Colonic mucosa (tissue), 4 donors: ENCODE data around the gene TRRAP. TPM values are rescaled to one million over a fixed set of nuclear protein-coding genes. Genes with fewer than 3 reads are reported as not detected.
A peak's percentile ranks its signal among the peaks of the same experiment; 100 is the strongest.

Experiments used
- DNase-seq: peaks from one replicate; pipeline ENCODE4 v3.0.0-alpha.2; 2020
- H3K27ac ChIP-seq: fragments of 200-600 bp; one replicate; pipeline ENCODE4 v1.8.0; 2021
- H3K27me3 ChIP-seq: fragments of 200-600 bp; one replicate; pipeline ENCODE4 v1.8.0; 2021
- H3K36me3 ChIP-seq: fragments of 200-600 bp; one replicate; pipeline ENCODE4 v1.8.0; 2021
- H3K4me1 ChIP-seq: fragments of 200-600 bp; one replicate; pipeline ENCODE4 v1.8.0; 2021; ENCODE audit warnings: mild to moderate bottlenecking
- H3K4me3 ChIP-seq: fragments of 200-600 bp; one replicate; pipeline ENCODE4 v1.8.0; 2021
- H3K9ac ChIP-seq, 2 donors: one replicate each; pipeline ENCODE4 v1.7.0; 2013; ENCODE audit warnings: control low read depth in 2 of 2, low read depth in 2 of 2, low read length in 2 of 2
- H3K9me3 ChIP-seq: fragments of 200-600 bp; one replicate; pipeline ENCODE4 v1.8.0; 2021
- intact Hi-C: fragments of 100-400 bp; cut with DNase I; formaldehyde crosslinking; loops from one replicate; pipeline ENCODE4 v1.14.1; 2022
- total RNA-seq, 2 donors: library from RNA; stranded (reverse); fragmentation: NEBNext Ultra II Directional in 1 of 2; extraction: Animal tissue kit (Norgen Biotek cat#: 25700) in 1 of 2; gene quantifications; one replicate each; pipeline ENCODE4 v1.2.1, GENCODE V29; 2021
- TF ChIP-seq, protein P1 (sequence below): fragments of 200-600 bp; IDR thresholded peaks from one replicate; pipeline ENCODE4 v1.8.0; 2022; ENCODE audit warnings: antibody characterized with exemption, mild to moderate bottlenecking
- donor health status: healthy.
- donor health status: DM: no; HTN: no; CAD: no.
- donor health status: DM: no; HTN: no; CAD: no.

The TRRAP gene
- total RNA-seq = 10 to 100 TPM; 33.3 to 39.4 TPM

DNA sequence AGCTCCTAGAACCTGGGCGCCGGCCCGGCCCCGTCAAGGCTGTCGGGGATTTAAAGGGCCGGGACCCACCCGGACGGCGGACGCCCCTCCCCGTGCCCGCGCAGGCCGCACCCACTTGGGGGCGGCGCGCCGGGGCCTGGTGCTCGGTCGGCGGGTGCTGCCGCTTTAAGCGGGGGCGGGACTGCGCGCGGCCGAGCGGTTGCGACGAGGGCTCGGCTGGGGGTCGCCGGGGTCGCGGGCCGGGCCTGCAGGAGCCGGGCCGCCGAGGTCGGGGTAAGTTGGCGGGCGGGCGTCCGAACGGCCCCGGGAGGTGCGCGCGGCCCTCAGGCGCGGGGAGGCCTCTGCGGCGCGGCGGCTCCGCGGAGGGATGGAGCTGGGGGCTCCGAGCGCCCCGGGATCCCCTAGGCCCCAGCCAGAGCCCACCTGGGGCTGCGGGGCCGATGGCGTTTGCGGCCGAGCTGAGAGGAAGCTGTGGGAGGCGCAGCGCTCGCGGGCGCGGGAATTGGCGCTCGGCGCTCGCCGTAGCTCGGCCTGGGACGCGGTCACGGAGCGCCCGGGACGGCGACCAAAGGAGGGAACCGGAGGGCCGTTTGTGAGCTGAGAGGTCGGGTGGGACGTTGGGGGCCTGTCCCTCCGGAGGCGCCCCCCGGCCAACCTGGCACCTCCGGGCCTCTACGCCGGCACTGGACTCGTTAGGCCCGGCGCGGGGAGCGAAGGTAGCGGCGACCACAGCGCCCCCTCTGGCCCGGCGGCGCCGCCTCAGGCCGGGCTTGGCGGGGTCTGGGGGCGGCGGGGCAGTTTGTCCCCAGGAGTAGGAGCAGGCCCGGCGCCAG is at the start of gene TRRAP:
TRRAP (plus strand) TSS at position 168 of the 833 bp plus-strand sequence. CDS start 2,619 bp downstream, outside the sequence.
- peak; percentile 65 for DNase-seq
- H3K9me3 ChIP-seq = no peaks in the 10 kb centered on the region
- peak within 1 kb of the TSS; percentile 80 for H3K27ac ChIP-seq
- peak within 1 kb of the TSS; percentile 100 for H3K4me3 ChIP-seq
- intact Hi-C loops = no loop called here
- H3K4me1 ChIP-seq = peaks cover 11% of the 10 kb centered on the region
- H3K27me3 ChIP-seq = no peaks in the 10 kb centered on the region
- peaks cover 2% of the 10 kb centered on the region for H3K36me3 ChIP-seq
- TF ChIP-seq, protein P1, sequence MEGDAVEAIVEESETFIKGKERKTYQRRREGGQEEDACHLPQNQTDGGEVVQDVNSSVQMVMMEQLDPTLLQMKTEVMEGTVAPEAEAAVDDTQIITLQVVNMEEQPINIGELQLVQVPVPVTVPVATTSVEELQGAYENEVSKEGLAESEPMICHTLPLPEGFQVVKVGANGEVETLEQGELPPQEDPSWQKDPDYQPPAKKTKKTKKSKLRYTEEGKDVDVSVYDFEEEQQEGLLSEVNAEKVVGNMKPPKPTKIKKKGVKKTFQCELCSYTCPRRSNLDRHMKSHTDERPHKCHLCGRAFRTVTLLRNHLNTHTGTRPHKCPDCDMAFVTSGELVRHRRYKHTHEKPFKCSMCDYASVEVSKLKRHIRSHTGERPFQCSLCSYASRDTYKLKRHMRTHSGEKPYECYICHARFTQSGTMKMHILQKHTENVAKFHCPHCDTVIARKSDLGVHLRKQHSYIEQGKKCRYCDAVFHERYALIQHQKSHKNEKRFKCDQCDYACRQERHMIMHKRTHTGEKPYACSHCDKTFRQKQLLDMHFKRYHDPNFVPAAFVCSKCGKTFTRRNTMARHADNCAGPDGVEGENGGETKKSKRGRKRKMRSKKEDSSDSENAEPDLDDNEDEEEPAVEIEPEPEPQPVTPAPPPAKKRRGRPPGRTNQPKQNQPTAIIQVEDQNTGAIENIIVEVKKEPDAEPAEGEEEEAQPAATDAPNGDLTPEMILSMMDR = peak; percentile 97
- peak within 1 kb of the TSS; percentile 97 to 99 for H3K9ac ChIP-seq

DNA sequence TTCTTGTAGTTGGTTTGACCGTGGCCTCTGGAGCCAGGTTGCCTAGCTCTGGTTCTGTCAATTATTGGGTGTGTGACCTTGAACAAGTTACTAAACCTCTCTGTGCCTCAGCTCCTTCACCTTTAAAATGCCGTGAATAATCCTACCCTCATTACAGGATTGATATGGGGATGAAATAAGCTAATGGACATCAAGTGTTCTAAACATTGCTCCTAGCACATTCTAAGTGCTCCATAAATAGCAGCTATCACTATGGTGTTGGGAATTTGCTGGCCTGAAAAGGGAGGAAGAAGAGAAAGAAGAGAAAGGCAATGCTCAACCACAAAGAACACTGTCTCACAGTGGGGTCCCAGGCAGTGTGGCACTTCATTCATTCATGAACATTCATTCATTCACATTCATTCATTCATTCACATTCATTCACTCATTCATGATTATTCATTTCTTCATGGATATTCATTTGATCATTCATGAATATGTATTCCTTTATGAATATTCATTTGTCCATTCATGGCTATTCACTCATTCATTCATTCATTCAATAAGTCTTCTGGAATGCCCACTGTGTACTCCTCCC is 47.3 kb upstream of the TRRAP start:
- Histone ChIP-seq H3K9ac (no peak overlapping the region), H3K4me1 (no peaks in the 10 kb centered on the region), H3K27ac (no peak overlapping the region), H3K27me3 (no peaks in the 10 kb centered on the region), H3K4me3 (no peak overlapping the region), H3K36me3 (no peaks in the 10 kb centered on the region), H3K9me3 (no peaks in the 10 kb centered on the region)
- intact Hi-C loops = no loop called here
- DNase-seq = no peak
- TF ChIP-seq, protein P1 = no peak

DNA sequence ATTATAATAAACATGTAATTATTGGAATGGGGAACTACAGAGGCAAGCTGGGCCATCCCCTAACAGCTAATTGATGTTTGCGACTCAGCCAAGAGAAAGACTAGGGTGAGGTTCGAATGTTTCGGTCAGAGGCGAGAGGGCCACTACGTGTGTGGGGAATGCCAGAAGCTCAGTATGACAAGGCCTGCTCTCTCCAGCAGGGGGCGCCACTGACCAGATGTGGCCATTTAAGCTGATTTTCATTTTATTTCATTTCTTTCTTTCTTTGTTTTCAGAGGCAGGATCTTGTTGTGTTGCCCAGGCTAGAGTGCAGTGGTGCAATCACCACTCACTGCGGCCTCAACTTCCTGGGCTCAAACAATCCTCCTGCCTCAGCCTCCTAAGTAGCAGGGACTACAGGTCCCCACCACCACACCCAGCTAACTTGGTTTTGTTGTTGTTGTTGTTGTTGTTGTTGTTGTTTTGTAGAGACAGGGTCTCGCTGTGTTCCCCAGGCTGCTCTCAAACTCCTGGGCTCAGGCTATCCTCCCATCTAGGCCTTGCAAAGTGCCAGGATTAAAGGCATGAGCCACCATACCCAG is 46.6 kb upstream of the TRRAP start:
- H3K27ac ChIP-seq = no peak overlapping the region
- no peaks in the 10 kb centered on the region for H3K36me3 ChIP-seq
- no peak overlapping the region for H3K4me3 ChIP-seq
- TF ChIP-seq, protein P1 = peak; percentile 37
- H3K9ac ChIP-seq = no peak overlapping the region
- intact Hi-C loops = no loop called here
- no peak for DNase-seq
- no peaks in the 10 kb centered on the region for H3K27me3 ChIP-seq
- no peaks in the 10 kb centered on the region for H3K4me1 ChIP-seq
- H3K9me3 ChIP-seq = no peaks in the 10 kb centered on the region

DNA sequence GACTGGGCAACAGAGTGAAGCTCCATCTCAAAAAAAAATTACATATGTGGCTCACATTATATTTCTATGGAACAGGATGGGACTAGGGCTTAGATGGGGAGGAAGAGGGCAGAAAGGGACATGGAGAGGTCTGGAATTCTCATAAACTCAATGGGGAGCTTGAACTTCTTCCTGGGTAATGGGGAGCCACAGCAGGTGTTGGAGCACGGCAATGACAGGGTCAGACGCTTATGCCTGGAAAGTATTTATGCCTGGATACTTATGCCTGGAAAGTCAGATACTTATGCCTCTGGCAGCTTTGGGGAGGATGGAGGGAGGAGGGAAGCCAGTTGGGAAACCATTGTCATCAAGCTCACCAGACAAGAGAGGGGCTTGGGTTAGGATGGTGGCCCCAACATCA is 45.3 kb upstream of the TRRAP start:
- TF ChIP-seq, protein P1 = no peak
- intact Hi-C loops = no loop called here
- H3K4me1 ChIP-seq = no peaks in the 10 kb centered on the region

DNA sequence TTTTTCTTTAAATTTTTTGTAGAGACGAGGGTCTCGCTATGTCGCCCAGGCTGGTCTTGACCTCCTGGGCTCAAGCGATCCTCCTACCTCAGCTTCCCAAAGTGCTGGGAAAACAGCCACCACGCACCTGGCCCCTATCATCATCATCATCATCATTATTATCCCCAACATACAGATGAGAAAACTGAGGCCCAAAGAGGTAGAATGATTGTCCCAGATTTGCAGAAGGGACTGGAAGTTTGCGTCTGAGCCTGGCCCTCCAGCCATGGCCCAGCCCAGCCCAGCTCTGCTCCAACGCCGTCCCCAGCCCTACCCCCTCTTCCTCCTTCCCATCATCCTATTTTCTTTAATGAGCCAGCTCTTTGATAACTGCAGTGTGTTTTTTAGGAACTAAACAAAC is 43.4 kb upstream of the TRRAP start:
- Histone ChIP-seq H3K4me1 (no peaks in the 10 kb centered on the region), H3K9me3 (no peaks in the 10 kb centered on the region), H3K9ac (no peak overlapping the region), H3K27me3 (no peaks in the 10 kb centered on the region), H3K36me3 (no peaks in the 10 kb centered on the region), H3K4me3 (no peak overlapping the region), H3K27ac (no peak overlapping the region)
- no peak for DNase-seq
- TF ChIP-seq, protein P1 = no peak
- intact Hi-C loops = no loop called here

More for the DNA sequence above, 45.3 kb upstream of the TRRAP start:
- no peak overlapping the region for H3K27ac ChIP-seq
- H3K9ac ChIP-seq = no peak overlapping the region
- H3K27me3 ChIP-seq = no peaks in the 10 kb centered on the region
- no peaks in the 10 kb centered on the region for H3K36me3 ChIP-seq
- no peak overlapping the region for H3K4me3 ChIP-seq
- no peaks in the 10 kb centered on the region for H3K9me3 ChIP-seq
- no peak for DNase-seq
